SK-N-SH treated with all-trans-retinoic acid at 6 μM for 48 hours (cell line): ENCODE results near the gene QPRT.

Experiments used
- CREB5 ChIP-seq: fragments of 250-450 bp; sonication (Bioruptor Pico); IDR thresholded peaks from 2 replicates; pipeline ENCODE4 v1.5.1; 2020; ENCODE audit warnings: low read depth, mild to moderate bottlenecking, moderate library complexity
- OSR1 ChIP-seq: fragments of 250-450 bp; sonication (Bioruptor Pico); IDR thresholded peaks from 2 replicates; pipeline ENCODE4 v1.8.0; 2022; ENCODE audit warnings: moderate library complexity, mild to moderate bottlenecking, inconsistent platforms
- PATZ1 ChIP-seq: fragments of 250-450 bp; sonication (Bioruptor Pico); IDR thresholded peaks from 2 replicates; pipeline ENCODE4 v1.8.0; 2020; ENCODE audit warnings: mild to moderate bottlenecking, moderate library complexity, borderline replicate concordance
- ZC3H10 ChIP-seq: fragments of 250-450 bp; sonication (Bioruptor Pico); IDR thresholded peaks from 2 replicates; pipeline ENCODE4 v1.5.1; 2021; ENCODE audit warnings: mild to moderate bottlenecking, moderate library complexity

- TF ChIP-seq CREB5 (CRISPR knock-in tag), result no peak
- no peak for TF ChIP-seq ZC3H10 (CRISPR knock-in tag)
- no peak for TF ChIP-seq OSR1
- TF ChIP-seq PATZ1 (CRISPR knock-in tag), result no peak
These were observed 25.5 kb upstream of the QPRT start for GRCh38 chr16:29653471-29653870.
